ENCODE results near the gene ADARB2. TPM values are rescaled to one million over a fixed set of nuclear protein-coding genes. Genes with fewer than 3 reads are reported as not detected.

Gene ADARB2
- polyA plus RNA-seq, 1 of the 3 experiments (the other 2 are of a cell fraction) = not detected

DNA sequence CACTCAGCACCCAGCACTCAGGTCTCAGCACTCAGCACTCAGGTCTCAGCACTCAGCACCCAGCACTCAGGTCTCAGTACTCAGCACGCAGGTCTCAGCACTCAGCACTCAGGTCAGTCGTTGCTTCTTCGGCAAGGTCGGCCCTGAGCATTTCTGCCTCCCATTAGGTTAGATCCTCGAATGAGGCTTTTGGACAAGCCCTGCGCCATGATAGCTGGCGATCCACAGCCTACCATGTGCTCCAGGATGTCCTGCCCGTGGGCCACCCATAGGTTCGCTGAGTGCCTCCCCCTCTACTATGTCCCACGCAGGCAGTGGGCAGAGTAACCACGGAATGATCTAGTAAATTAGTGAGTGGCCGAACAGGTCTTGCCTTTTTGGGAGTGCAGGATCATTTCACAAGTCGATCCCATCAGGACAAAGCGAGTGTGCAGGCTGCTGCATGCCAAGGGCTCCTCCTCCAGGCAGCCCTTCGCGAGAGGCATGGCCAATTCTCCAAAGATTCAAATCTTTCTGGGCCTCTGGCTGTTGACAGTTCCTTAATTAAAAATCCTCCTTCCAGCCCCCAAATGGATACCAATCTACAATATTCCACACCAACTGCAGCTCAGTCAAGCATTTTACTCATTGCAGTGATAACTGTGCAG is 206.3 kb downstream of the ADARB2 start:
- no peak for TF ChIP-seq NRF1 (IDR thresholded peaks at IDR 0.05; ENCODE audit: low read depth, low read length)
- no peak for TF ChIP-seq FOSL2 (IDR thresholded peaks at IDR 0.05; ENCODE audit: borderline replicate concordance, low read depth)
- TF ChIP-seq MXI1 (IDR thresholded peaks at IDR 0.05; ENCODE audit: low read depth, low read length) = no peak
- no peak for TF ChIP-seq YY1 (IDR thresholded peaks at IDR 0.05; ENCODE audit: low read depth)
- TF ChIP-seq FOXJ3 (CRISPR knock-in tag; IDR thresholded peaks at IDR 0.05) = no peak
- no peak for TF ChIP-seq TCF12 (IDR thresholded peaks at IDR 0.05)
- TF ChIP-seq FOXM1 (IDR thresholded peaks at IDR 0.05; ENCODE audit: low read depth) = no peak
- TF ChIP-seq POLR2AphosphoS5 (IDR thresholded peaks at IDR 0.05; ENCODE audit: low read depth, low read length) = no peak
- TF ChIP-seq TAF1 (IDR thresholded peaks at IDR 0.05; ENCODE audit: borderline replicate concordance, low read depth, low read length) = no peak
- no peak for TF ChIP-seq GATA2 (CRISPR knock-in tag; IDR thresholded peaks at IDR 0.05)
- TF ChIP-seq NFIC (IDR thresholded peaks at IDR 0.05; ENCODE audit: borderline replicate concordance) = no peak
- TF ChIP-seq, protein P1, sequence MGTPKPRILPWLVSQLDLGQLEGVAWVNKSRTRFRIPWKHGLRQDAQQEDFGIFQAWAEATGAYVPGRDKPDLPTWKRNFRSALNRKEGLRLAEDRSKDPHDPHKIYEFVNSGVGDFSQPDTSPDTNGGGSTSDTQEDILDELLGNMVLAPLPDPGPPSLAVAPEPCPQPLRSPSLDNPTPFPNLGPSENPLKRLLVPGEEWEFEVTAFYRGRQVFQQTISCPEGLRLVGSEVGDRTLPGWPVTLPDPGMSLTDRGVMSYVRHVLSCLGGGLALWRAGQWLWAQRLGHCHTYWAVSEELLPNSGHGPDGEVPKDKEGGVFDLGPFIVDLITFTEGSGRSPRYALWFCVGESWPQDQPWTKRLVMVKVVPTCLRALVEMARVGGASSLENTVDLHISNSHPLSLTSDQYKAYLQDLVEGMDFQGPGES (IDR thresholded peaks at IDR 0.05; ENCODE audit: low read depth, low read length) = no peak
- TF ChIP-seq TEAD4 (IDR thresholded peaks at IDR 0.05; ENCODE audit: borderline replicate concordance, insufficient read depth) = no peak
- TF ChIP-seq, protein P2, sequence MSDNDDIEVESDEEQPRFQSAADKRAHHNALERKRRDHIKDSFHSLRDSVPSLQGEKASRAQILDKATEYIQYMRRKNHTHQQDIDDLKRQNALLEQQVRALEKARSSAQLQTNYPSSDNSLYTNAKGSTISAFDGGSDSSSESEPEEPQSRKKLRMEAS (IDR thresholded peaks at IDR 0.05; ENCODE audit: low read depth) = no peak
- no peak for TF ChIP-seq GABPA (IDR thresholded peaks at IDR 0.05; ENCODE audit: low read depth)
- TF ChIP-seq SIN3A (IDR thresholded peaks at IDR 0.05; ENCODE audit: borderline replicate concordance, low read depth, low read length) = no peak
- no peak for TF ChIP-seq EZH2phosphoT487 (IDR thresholded peaks at IDR 0.05; ENCODE audit: borderline replicate concordance, low read depth)
- no peak for TF ChIP-seq CHD2 (IDR thresholded peaks at IDR 0.05; ENCODE audit: low read length, partially characterized antibody)
- TF ChIP-seq RFX5 (IDR thresholded peaks at IDR 0.05; ENCODE audit: low read length) = no peak
- no peaks in the 10 kb centered on the region for H3K36me3 ChIP-seq (replicated peaks in 1 of 2; ENCODE audit: control insufficient read depth in 1 of 2, insufficient read depth in 2 of 2, low read length in 1 of 2)
- ChIA-PET CTCF (interaction anchor here (1.0 kb wide), 1 partner anchor 13 kb away, joined by 3 read pairs; no protein-coding TSS in a partner anchor), POLR2A (interaction anchor here (0.6 kb wide), 1 partner anchor 15 kb away, joined by 3 read pairs; no protein-coding TSS in a partner anchor)
- H3F3A ChIP-seq (replicated peaks; ENCODE audit: insufficient read depth) = no peaks in the 10 kb centered on the region
- no peaks in the 10 kb centered on the region; the same call in 1 of the 2 replicates for H3K9me2 ChIP-seq
- 43% methylated on average over 15 of the region's 16 CpGs for WGBS (ENCODE audit: low lambda C conversion rate)
- no peaks in the 10 kb centered on the region for H3K27me3 ChIP-seq (ENCODE audit: insufficient read depth)
- H3K4me3 ChIP-seq (ENCODE audit: low read depth in 2 of 2, low read length in 1 of 2) = no peak overlapping the region
- DNase-seq = no peak
- no peak overlapping the region for H3K27ac ChIP-seq (ENCODE audit: low read depth in 2 of 2, low read length in 1 of 2)
- no peak overlapping the region for H2AFZ ChIP-seq (ENCODE audit: low read depth)
- H3K9ac ChIP-seq = no peak overlapping the region
- H3K79me2 ChIP-seq (ENCODE audit: insufficient read depth) = no peaks in the 10 kb centered on the region
- H3K4me2 ChIP-seq = no peak overlapping the region
- no peaks in the 10 kb centered on the region for H4K20me1 ChIP-seq (ENCODE audit: insufficient read depth)
- H3K9me3 ChIP-seq = no peaks in the 10 kb centered on the region
- H3K4me1 ChIP-seq (ENCODE audit: control insufficient read depth in 1 of 2, insufficient read depth in 2 of 2, low read depth in 1 of 2, low read length in 1 of 2) = no peaks in the 10 kb centered on the region
